ENCODE data around the gene PAIP2.
"Not testable (repeated sequence)": the region's sequence is repeated elsewhere in the genome, so short reads cannot be mapped to it uniquely, and the experiment has no call there.

Gene PAIP2

DNA sequence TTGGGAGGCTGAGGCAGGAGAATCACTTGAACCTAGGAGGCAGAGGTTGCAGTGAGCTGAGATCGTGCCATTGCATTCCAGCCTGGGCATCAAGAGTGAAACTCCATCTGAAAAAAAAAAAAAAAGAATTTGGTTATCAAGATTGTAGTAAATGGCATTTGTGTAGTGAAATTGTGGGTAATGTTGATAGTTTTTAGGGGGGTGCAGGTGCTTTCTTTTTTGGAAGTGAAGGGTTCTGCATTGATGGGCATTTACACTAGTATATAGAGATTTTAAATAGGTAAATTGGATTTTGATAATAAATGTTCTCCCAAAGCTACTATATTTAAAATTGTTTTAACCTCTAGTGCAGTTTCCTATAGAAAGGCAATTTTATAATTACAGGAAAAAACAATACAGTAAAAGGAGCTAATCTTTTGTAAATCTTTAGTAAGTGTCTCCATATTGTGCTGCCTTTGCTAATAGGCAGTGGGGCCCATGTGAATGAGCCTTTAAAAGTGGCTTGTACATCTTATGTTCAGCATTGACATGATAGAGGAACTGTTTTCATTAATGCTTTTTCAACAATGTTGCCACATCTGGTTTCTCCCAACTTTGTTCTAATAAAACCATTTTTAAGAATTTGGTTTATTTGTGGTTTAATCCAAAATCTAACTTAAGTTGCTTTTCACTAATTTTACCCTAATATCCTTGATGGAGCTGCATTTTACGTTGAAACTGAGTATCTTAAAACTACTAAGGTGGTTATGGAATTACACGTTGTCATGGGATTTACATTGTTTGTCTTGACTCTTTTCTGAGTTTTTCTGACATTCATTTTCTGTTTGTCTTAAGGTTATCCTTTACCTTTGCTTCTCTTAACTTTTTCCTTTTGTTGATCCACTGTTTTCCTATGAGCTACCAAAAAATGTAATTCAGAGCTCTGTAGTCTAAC lies 37.0 kb upstream of the PAIP2 start:
- no peak for TF ChIP-seq CTCF (IDR thresholded peaks at IDR 0.05; ENCODE audit: low read depth, low read length)
- no peak for DNase-seq
- Histone ChIP-seq H3K4me1 (peaks cover 6% of the 10 kb centered on the region), H3K36me3 (peaks cover 23% of the 10 kb centered on the region), H3K4me3 (ENCODE audit: low read depth, low read length) (no peak overlapping the region), H3K27me3 (no peaks in the 10 kb centered on the region), H3K9me3 (no peaks in the 10 kb centered on the region)

DNA sequence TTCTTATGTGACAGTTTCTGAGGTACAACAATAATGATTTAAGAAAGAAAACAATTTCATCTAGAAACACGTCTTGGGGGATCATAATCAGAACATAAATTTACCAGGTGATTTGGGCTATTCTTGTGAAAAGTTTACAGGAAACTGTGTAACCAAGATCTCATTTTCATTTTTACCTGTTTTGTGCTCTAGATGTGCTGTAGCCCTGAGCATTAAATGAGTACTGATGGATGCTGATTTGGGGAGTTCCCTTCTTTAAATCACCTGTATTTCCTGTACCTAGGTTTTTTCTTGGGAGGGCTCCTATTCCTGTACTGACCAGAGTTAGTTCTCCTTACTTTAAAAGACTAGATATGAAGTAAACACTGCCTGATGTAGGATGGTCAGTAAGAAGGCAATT lies 35.5 kb upstream of the PAIP2 start:
- Histone ChIP-seq H3K27me3 (no peaks in the 10 kb centered on the region), H3K36me3 (peaks cover 19% of the 10 kb centered on the region), H3K4me3 (ENCODE audit: low read depth, low read length) (no peak overlapping the region), H3K9me3 (no peaks in the 10 kb centered on the region), H3K4me1 (peaks cover 6% of the 10 kb centered on the region)
- no peak for TF ChIP-seq CTCF (IDR thresholded peaks at IDR 0.05; ENCODE audit: low read depth, low read length)
- DNase-seq = no peak

GRCh38 chr5:139306628-139307379 lies 34.9 kb upstream of the PAIP2 start:
- DNase-seq = no peak
- H3K4me3 ChIP-seq (ENCODE audit: low read depth, low read length) = no peak overlapping the region
- peaks cover 6% of the 10 kb centered on the region for H3K4me1 ChIP-seq
- peaks cover 14% of the 10 kb centered on the region for H3K36me3 ChIP-seq
- TF ChIP-seq CTCF (IDR thresholded peaks at IDR 0.05; ENCODE audit: low read depth, low read length) = no peak
- no peaks in the 10 kb centered on the region for H3K27me3 ChIP-seq
- no peaks in the 10 kb centered on the region for H3K9me3 ChIP-seq

GRCh38 chr5:139308797-139309196 lies 32.9 kb upstream of the PAIP2 start:
- Histone ChIP-seq H3K36me3 (peaks cover 27% of the 10 kb centered on the region), H3K27me3 (no peaks in the 10 kb centered on the region), H3K9me3 (no peaks in the 10 kb centered on the region), H3K4me1 (peaks cover 2% of the 10 kb centered on the region), H3K4me3 (ENCODE audit: low read depth, low read length) (no peak overlapping the region)
- TF ChIP-seq CTCF (IDR thresholded peaks at IDR 0.05; ENCODE audit: low read depth, low read length) = no peak
- no peak for DNase-seq

DNA sequence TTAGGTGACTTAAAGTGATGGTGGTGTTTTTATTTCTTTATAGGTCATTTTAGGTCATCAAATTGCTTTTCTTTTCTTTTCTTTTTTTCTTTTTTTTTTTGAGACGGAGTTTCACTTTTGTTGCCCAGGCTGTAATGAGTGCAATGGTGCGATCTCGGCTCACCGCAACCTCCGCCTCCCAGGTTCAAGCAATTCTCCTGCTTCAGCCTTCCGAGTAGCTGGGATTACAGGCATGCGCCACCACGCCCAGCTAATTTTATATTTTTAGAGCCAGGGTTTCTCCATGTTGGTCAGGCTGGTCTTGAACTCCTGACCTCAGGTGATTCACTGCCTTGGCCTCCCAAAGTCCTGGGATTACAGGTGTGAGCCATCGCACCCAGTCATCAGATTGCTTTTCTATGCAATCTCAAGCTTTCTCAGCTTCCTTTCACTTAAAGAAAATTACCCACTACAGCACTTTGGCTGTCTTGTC lies 30.9 kb upstream of the PAIP2 start:
- H3K4me3 ChIP-seq (ENCODE audit: low read depth, low read length); H3K4me1 ChIP-seq; H3K27me3 ChIP-seq; H3K9me3 ChIP-seq; DNase-seq: not testable (repeated sequence)
- H3K36me3 ChIP-seq = peaks cover 46% of the 10 kb centered on the region

DNA sequence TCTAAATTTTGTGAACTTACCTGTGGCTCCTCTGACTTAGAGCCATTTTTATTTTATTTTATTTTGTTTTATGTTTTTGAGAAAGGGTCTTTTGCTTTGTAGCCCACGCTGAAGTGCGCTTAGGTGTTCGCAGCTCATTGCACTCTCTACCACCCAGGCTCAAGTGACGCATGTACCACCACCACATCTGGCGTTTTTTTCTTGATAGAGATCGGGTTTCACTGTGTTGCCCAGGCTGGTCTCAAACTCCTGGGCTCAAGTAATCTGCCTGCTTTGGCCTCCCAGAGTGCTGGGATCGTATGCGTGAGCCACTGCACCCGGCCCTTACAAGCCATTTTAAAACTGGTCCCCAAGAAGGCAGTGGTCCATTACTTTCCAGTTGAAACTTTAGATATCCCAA lies 29.6 kb upstream of the PAIP2 start:
- Histone ChIP-seq H3K4me1 (no peaks in the 10 kb centered on the region; the same call in 1 of the 2 replicates), H3K4me3 (ENCODE audit: low read depth, low read length) (no peak overlapping the region)

More for the DNA sequence above, 29.6 kb upstream of the PAIP2 start:
- no peak for TF ChIP-seq CTCF (IDR thresholded peaks at IDR 0.05; ENCODE audit: low read depth, low read length)
- no peaks in the 10 kb centered on the region for H3K27me3 ChIP-seq
- H3K36me3 ChIP-seq = peaks cover 59% of the 10 kb centered on the region
- H3K9me3 ChIP-seq = no peaks in the 10 kb centered on the region
- DNase-seq = no peak

Data from BE2C (cell line).